GM12878 (cell line): Measurements from ENCODE around the gene S100A16. TPM values are rescaled to one million over a fixed set of nuclear protein-coding genes. Genes with fewer than 3 reads are reported as not detected.

Source experiments
- ATAC-seq: fragments of 200-7000 bp; cut with Tn5 transposase; 3 replicates; pipeline ENCODE4 v1.9.1; 2020; ENCODE audit warnings: mild to moderate bottlenecking, moderate library complexity
- BruUV-seq: library from RNA; stranded (reverse); fragments of 400-500 nt; replicated peaks from 2 replicates; lab custom pipeline; 2021; lab: Mats Ljungman, UMichigan
- CTCF ChIA-PET: fragments of 300-600 bp; sonication (Branson Sonifier 250); formaldehyde crosslinking; extraction: SDS; loops from one replicate; lab custom pipeline; 2021; ENCODE audit warnings: inconsistent platforms; lab: Yijun Ruan, JAX
- POLR2A ChIA-PET: fragments of 350-600 bp; formaldehyde crosslinking; extraction: SDS; loops from one replicate; lab custom pipeline; 2021; ENCODE audit warnings: inconsistent platforms; lab: Charles Lee
- RAD21 ChIA-PET: fragments of 300-600 bp; sonication (Branson Sonifier 250); formaldehyde crosslinking; loops from one replicate; lab custom pipeline; 2023; ENCODE audit warnings: antibody characterized with exemption; ENCODE audit not compliant: unreplicated experiment; lab: Charles Lee
- SMC1A ChIA-PET: fragments of 300-600 bp; sonication (Branson Sonifier 250); formaldehyde crosslinking; loops from one replicate; lab custom pipeline; 2023; ENCODE audit not compliant: unreplicated experiment, uncharacterized antibody; lab: Charles Lee
- DNase-seq: peaks from one replicate; pipeline ENCODE4 v3.0.0-alpha.2; 2011; ENCODE audit warnings: low read depth, low spot score
- FAIRE-seq: peaks from 3 replicates; lab custom pipeline; 2011; peaks lifted over from hg19 to GRCh38; lab: Jason Lieb, UNC
- H2AFZ ChIP-seq: 2 replicates; pipeline ENCODE4 v1.6.0; 2011; ENCODE audit warnings: low read depth, low read length, control low read depth; ENCODE audit not compliant: control insufficient read depth
- H3K27ac ChIP-seq: 2 replicates; pipeline ENCODE4 v1.5.1; 2011; ENCODE audit warnings: control low read depth; ENCODE audit not compliant: control insufficient read depth, insufficient read depth
- H3K27me3 ChIP-seq, 2 experiments: replicated peaks in 1 of 2; 2 replicates each; pipeline versions ENCODE4 v1.6.0 to v1.6.1; 2011; ENCODE audit warnings: low read length in 1 of 2; ENCODE audit not compliant: control insufficient read depth in 2 of 2, insufficient read depth in 2 of 2
- H3K36me3 ChIP-seq, 2 experiments: 2 replicates each; pipeline ENCODE4 v1.5.1; 2011; ENCODE audit warnings: low read length in 1 of 2; ENCODE audit not compliant: control insufficient read depth in 2 of 2, insufficient read depth in 2 of 2
- H3K4me1 ChIP-seq: 2 replicates; pipeline ENCODE4 v1.6.1; 2011; ENCODE audit warnings: mild to moderate bottlenecking, low read length, moderate library complexity, mixed read lengths; ENCODE audit not compliant: control insufficient read depth, insufficient read depth
- H3K4me2 ChIP-seq: 2 replicates; pipeline ENCODE4 v1.6.0; 2011; ENCODE audit warnings: control low read depth; ENCODE audit not compliant: control insufficient read depth, insufficient read depth
- H3K4me3 ChIP-seq: fragments of 200-600 bp; sonication (generic); 2 replicates; pipeline ENCODE4 v1.5.1; 2016
- H3K79me2 ChIP-seq: 2 replicates; pipeline ENCODE4 v1.6.0; 2011; ENCODE audit warnings: low read length; ENCODE audit not compliant: control insufficient read depth, insufficient read depth
- H3K9ac ChIP-seq: 2 replicates; pipeline ENCODE4 v1.8.0; 2011; ENCODE audit warnings: low read length, control low read depth, mixed read lengths; ENCODE audit not compliant: control insufficient read depth, insufficient read depth
- H3K9me3 ChIP-seq: replicated peaks from 3 replicates; pipeline ENCODE4 v1.5.1; 2011; ENCODE audit warnings: mild to moderate bottlenecking, low read length; ENCODE audit not compliant: control insufficient read depth, insufficient read depth
- H4K20me1 ChIP-seq: 2 replicates; pipeline ENCODE4 v1.6.0; 2011; ENCODE audit not compliant: control insufficient read depth, insufficient read depth
- MTA2 ChIP-seq: fragments of 450-650 bp; IDR thresholded peaks from 2 replicates; pipeline ENCODE4 v1.6.1; 2016; ENCODE audit warnings: low read depth, mild to moderate bottlenecking, moderate library complexity
- MTA3 ChIP-seq: IDR thresholded peaks from 2 replicates; pipeline ENCODE4 v1.6.1; 2012; ENCODE audit warnings: low read length, inconsistent platforms, borderline replicate concordance
- NR2F1 ChIP-seq: fragments of 450-650 bp; conservative IDR thresholded peaks from 2 replicates; pipeline ENCODE4 v1.6.1; 2017; ENCODE audit warnings: mild to moderate bottlenecking
- PAX5 ChIP-seq: IDR thresholded peaks from 2 replicates; pipeline ENCODE4 v1.6.1; 2011; ENCODE audit warnings: low read depth, low read length, borderline replicate concordance
- PML ChIP-seq: IDR thresholded peaks from 2 replicates; pipeline ENCODE4 v1.6.1; 2012; ENCODE audit warnings: low read length, inconsistent platforms
- SPI1 ChIP-seq: IDR thresholded peaks from 2 replicates; pipeline ENCODE4 v1.6.1; 2011; ENCODE audit warnings: low read depth, mild to moderate bottlenecking, low read length, moderate library complexity, borderline replicate concordance; ENCODE audit not compliant: insufficient read depth
- STAT1 ChIP-seq: fragments of 450-650 bp; conservative IDR thresholded peaks from 2 replicates; pipeline ENCODE4 v1.6.1; 2014; ENCODE audit warnings: antibody characterized with exemption, mild to moderate bottlenecking
- ZNF384 ChIP-seq: IDR thresholded peaks from 2 replicates; pipeline ENCODE4 v1.6.1; 2012; ENCODE audit warnings: low read depth, mild to moderate bottlenecking, low read length, improper control_type of control experiment, borderline replicate concordance
- WGBS: methylation state at CpG from one replicate; pipeline ENCODE4 v1.1.6; 2016; ENCODE audit warnings: low lambda C conversion rate; ENCODE audit not compliant: insufficient replicate concordance, insufficient coverage; ENCODE audit errors: missing lambda C conversion rate; 5-methylcytosine and 5-hydroxymethylcytosine counted together
- in situ Hi-C: fragments of 300-500 bp; cut with MboI; formaldehyde crosslinking; loops from 9 replicates; pipeline ENCODE4 v1.14.3; 2018; ENCODE audit warnings: mixed read lengths
- intact Hi-C: fragments of 100-400 bp; cut with micrococcal nuclease; formaldehyde crosslinking; loops from one replicate; pipeline ENCODE4 v1.14.2; 2022; ENCODE audit not compliant: unreplicated experiment
- polyA plus RNA-seq, 11 experiments: library from polyadenylated mRNA; depleted of rRNA in 4 of 11; unstranded in 6 of 11; stranded (reverse) in 5 of 11; fragments of >200 nt; fragmentation: Nextera tagmentation in 4 of 11; fragmentation: Illumina TruSeq in 1 of 11; extraction: Ambion mirVana in 4 of 11; extraction: Trizol in 1 of 11; gene quantifications; 1 replicate in 1 of 11; 2 replicates in 10 of 11; pipeline versions ENCODE4 v1.2.1 to v1.2.3, GENCODE V29; 2011 to 2016; ENCODE audit warnings: inconsistent platforms in 2 of 11, missing spikeins in 2 of 11, low read depth in 1 of 11
- total RNA-seq, 4 experiments: library from RNA; depleted of rRNA in 3 of 4; stranded (reverse); fragments of >200 nt in 3 of 4; fragmentation: Illumina TruSeq in 1 of 4; extraction: Trizol in 1 of 4; gene quantifications; 2 replicates each; pipeline versions ENCODE4 v1.2.1 to v1.2.3, GENCODE V29; 2013 to 2021
- TF ChIP-seq, protein P1 (sequence below): IDR thresholded peaks from 2 replicates; pipeline ENCODE4 v1.6.1; 2011; ENCODE audit warnings: low read depth, low read length, improper control_type of control experiment, borderline replicate concordance

The S100A16 gene
- total and polyA plus RNA-seq, 10 of the 15 experiments (the other 5 are each of a cell fraction or from before 2014, with no cell fraction given): 0.14 to 0.51 (median 0.25) TPM; not detected in 6

DNA sequence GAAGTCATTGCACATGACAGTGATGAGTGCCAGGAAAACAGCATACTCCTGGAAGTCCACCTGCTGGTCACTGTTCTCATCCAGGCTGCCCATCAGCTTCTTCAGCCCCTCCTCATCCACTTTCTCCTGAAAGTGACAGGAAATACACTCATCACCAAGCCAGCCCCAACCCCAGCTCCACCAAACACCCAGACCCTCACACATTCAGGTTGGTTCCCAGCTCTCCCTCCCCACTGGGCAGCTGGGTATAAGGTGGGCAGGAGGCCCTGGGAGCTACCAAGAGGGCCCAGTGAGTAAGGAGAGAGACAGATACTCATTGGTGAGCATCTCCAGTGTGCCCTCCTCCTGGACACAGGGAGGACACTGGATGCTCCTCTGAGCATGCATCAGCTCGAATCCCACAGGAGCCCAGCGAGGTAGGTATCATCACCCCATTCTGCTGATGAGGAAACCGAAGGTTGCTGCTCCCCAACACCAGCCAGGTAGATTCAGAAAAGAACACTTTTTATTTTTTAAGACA lies 51.4 kb downstream of the S100A16 start:
- WGBS: 67% methylated on average over 3 of the region's 3 CpGs
- intact Hi-C loops (no loop called here), in situ Hi-C loops (loop anchor here (5.0 kb wide), 1 partner anchor 54 kb away; no protein-coding TSS in a partner anchor)
- POLR2A ChIA-PET: interaction anchor here (0.8 to 1.7 kb wide), 2 partner anchors 11 to 16 kb away, joined by 3 to 6 read pairs; partner anchors contain the start of gene S100A4
- no peak for FAIRE-seq
- H3K36me3 ChIP-seq: no peaks in the 10 kb centered on the region
- no peaks in the 10 kb centered on the region for H4K20me1 ChIP-seq
- H3K4me2 ChIP-seq: no peak overlapping the region
- H3K4me1 ChIP-seq: peaks cover 12% of the 10 kb centered on the region
- no peaks in the 10 kb centered on the region for H3K79me2 ChIP-seq
- no peaks in the 10 kb centered on the region for H3K27me3 ChIP-seq
- H3K4me3 ChIP-seq: no peak overlapping the region
- RAD21 ChIA-PET: interaction anchor here (1.0 to 2.0 kb wide), 2 partner anchors 10 to 51 kb away, joined by 3 to 6 read pairs; no protein-coding TSS in a partner anchor
- TF ChIP-seq PAX5 (no peak), ZNF384 (no peak), MTA3 (no peak), PML (no peak), NR2F1 (no peak), SPI1 (no peak), STAT1 (no peak), MTA2 (no peak)
- TF ChIP-seq, protein P1, sequence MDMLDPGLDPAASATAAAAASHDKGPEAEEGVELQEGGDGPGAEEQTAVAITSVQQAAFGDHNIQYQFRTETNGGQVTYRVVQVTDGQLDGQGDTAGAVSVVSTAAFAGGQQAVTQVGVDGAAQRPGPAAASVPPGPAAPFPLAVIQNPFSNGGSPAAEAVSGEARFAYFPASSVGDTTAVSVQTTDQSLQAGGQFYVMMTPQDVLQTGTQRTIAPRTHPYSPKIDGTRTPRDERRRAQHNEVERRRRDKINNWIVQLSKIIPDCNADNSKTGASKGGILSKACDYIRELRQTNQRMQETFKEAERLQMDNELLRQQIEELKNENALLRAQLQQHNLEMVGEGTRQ: no peak
- no peaks in the 10 kb centered on the region for H3K9me3 ChIP-seq
- DNase-seq: no peak
- CTCF ChIA-PET: interaction anchor here (1.0 to 8.3 kb wide), 6 partner anchors 10 to 50 kb away, joined by 3 to 113 read pairs (median 12); partner anchors contain the start of gene S100A6
- H3K9ac ChIP-seq: no peak overlapping the region
- ATAC-seq: no peak
- H3K27ac ChIP-seq: no peak overlapping the region
- BruUV-seq: no TSS peak
- H2AFZ ChIP-seq: no peak overlapping the region
- SMC1A ChIA-PET: interaction anchor here (1.2 to 4.0 kb wide), 4 partner anchors 9 to 67 kb away, joined by 3 to 18 read pairs (median 10); partner anchors contain the start of gene S100A4
